Stimulated activated CD4-positive, alpha-beta T cell treated with anti-CD3 and anti-CD28 coated beads, Interleukin-15, amount 100 ng/mL, for 24 hours (primary cell): Measurements from ENCODE around the gene MMP17.
"Not testable (repeated sequence)": the region's sequence is repeated elsewhere in the genome, so short reads cannot be mapped to it uniquely, and the experiment has no call there.

Source experiments
- DNase-seq: peaks from one replicate; pipeline ENCODE4 v3.0.0-alpha.2; 2020

Gene MMP17

GRCh38 chr12:131867471-131867870 lies 39.3 kb downstream of the MMP17 start:
- no peak for DNase-seq

GRCh38 chr12:131867891-131868675 lies 39.9 kb downstream of the MMP17 start:
- no peak for DNase-seq

- DNase-seq: no peak
Observed at GRCh38 chr12:131869871-131870418, 41.8 kb downstream of the MMP17 start.

GRCh38 chr12:131871677-131872076 lies 43.5 kb downstream of the MMP17 start:
- no peak for DNase-seq

GRCh38 chr12:131872154-131873051 lies 44.2 kb downstream of the MMP17 start:
- no peak for DNase-seq

GRCh38 chr12:131873293-131873692 lies 45.1 kb downstream of the MMP17 start:
- no peak for DNase-seq

- not testable (repeated sequence) for DNase-seq
Observed at GRCh38 chr12:131874972-131875371, 46.8 kb downstream of the MMP17 start.

GRCh38 chr12:131877216-131877615 lies 49.0 kb downstream of the MMP17 start:
- not testable (repeated sequence) for DNase-seq

GRCh38 chr12:131878436-131878835 lies 50.2 kb downstream of the MMP17 start:
- not testable (repeated sequence) for DNase-seq

- DNase-seq: no peak
Observed at GRCh38 chr12:131882804-131883520, 54.8 kb downstream of the MMP17 start.

GRCh38 chr12:131883521-131883900 lies 55.3 kb downstream of the MMP17 start:
- DNase-seq: no peak

- not testable (repeated sequence) for DNase-seq
Observed at GRCh38 chr12:131885076-131885475, 56.9 kb downstream of the MMP17 start.

GRCh38 chr12:131885543-131886057 lies 57.4 kb downstream of the MMP17 start:
- DNase-seq: no peak

- not testable (repeated sequence) for DNase-seq
Observed at GRCh38 chr12:131891722-131892121, 63.5 kb downstream of the MMP17 start.

- DNase-seq: no peak
Observed at GRCh38 chr12:131892711-131893604, 64.8 kb downstream of the MMP17 start.

- DNase-seq: no peak
Observed at GRCh38 chr12:131893605-131894312, 65.6 kb downstream of the MMP17 start.

GRCh38 chr12:131894313-131894860 lies 66.2 kb downstream of the MMP17 start, which contains the start of gene ULK1:
TSS of gene ULK1 (plus strand) at chr12:131894622. CDS start at chr12:131895002, 380 bp downstream.
- DNase-seq: peak; percentile 94

- DNase-seq: no peak
Observed at GRCh38 chr12:131894981-131895639, 66.9 kb downstream of the MMP17 start.

- DNase-seq: no peak
Observed at GRCh38 chr12:131895640-131896079, 67.5 kb downstream of the MMP17 start.
